A673 (cell line): Measurements from ENCODE around the gene SLFN5. TPM values are rescaled to one million over a fixed set of nuclear protein-coding genes. Genes with fewer than 3 reads are reported as not detected.

Source experiments
- BruUV-seq: library from RNA; stranded (reverse); fragments of 400-500 nt; replicated peaks from 2 replicates; lab custom pipeline; 2021; lab: Mats Ljungman, UMichigan
- CTCF ChIA-PET: fragments of 300-600 bp; sonication (Branson Sonifier 250); formaldehyde crosslinking; loops from one replicate; lab custom pipeline; 2022; ENCODE audit warnings: antibody characterized with exemption; lab: Charles Lee
- POLR2A ChIA-PET: fragments of 300-600 bp; sonication (Branson Sonifier 250); formaldehyde crosslinking; loops from one replicate; lab custom pipeline; 2022; ENCODE audit warnings: antibody characterized with exemption; ENCODE audit not compliant: low non-redundant PET; lab: Charles Lee
- DNase-seq: peaks from one replicate; pipeline ENCODE4 v3.0.0-alpha.2; 2015; ENCODE audit warnings: low spot score
- H3K27ac ChIP-seq: fragments of 200-600 bp; sonication (generic); 2 replicates; pipeline ENCODE4 v1.5.1; 2016; ENCODE audit warnings: mixed run types, low read depth, mild to moderate bottlenecking, mixed read lengths, antibody characterized with exemption, low read length; ENCODE audit not compliant: poor library complexity, severe bottlenecking
- H3K27me3 ChIP-seq: fragments of 200-600 bp; sonication (generic); replicated peaks from 2 replicates; pipeline ENCODE4 v1.6.1; 2017; ENCODE audit warnings: mixed run types, low read depth, mild to moderate bottlenecking, mixed read lengths, antibody characterized with exemption, low read length; ENCODE audit not compliant: insufficient read depth, poor library complexity
- H3K36me3 ChIP-seq: fragments of 200-600 bp; sonication (generic); 2 replicates; pipeline ENCODE4 v1.6.1; 2016; ENCODE audit warnings: mixed run types, mild to moderate bottlenecking, mixed read lengths, antibody characterized with exemption, low read length; ENCODE audit not compliant: insufficient read depth, poor library complexity, severe bottlenecking
- H3K4me1 ChIP-seq: fragments of 200-600 bp; sonication (generic); 2 replicates; pipeline ENCODE4 v1.6.1; 2017; ENCODE audit warnings: mixed run types, mild to moderate bottlenecking, mixed read lengths, antibody characterized with exemption, low read length; ENCODE audit not compliant: insufficient read depth, poor library complexity, severe bottlenecking
- H3K4me3 ChIP-seq: fragments of 200-600 bp; sonication (generic); 2 replicates; pipeline ENCODE4 v1.5.1; 2016; ENCODE audit warnings: low read depth, mixed run types, mild to moderate bottlenecking, mixed read lengths, low read length; ENCODE audit not compliant: poor library complexity, severe bottlenecking
- H3K9me3 ChIP-seq: fragments of 200-600 bp; sonication (generic); 2 replicates; pipeline ENCODE4 v1.6.1; 2016; ENCODE audit warnings: mixed run types, low read depth, mild to moderate bottlenecking, mixed read lengths, antibody characterized with exemption, low read length; ENCODE audit not compliant: poor library complexity, severe bottlenecking
- CTCF ChIP-seq: fragments of 300-800, 200-600 bp; sonication (generic); conservative IDR thresholded peaks from 2 replicates; pipeline ENCODE4 v1.5.1; 2017; ENCODE audit warnings: low read depth, mild to moderate bottlenecking, antibody characterized with exemption, low read length, moderate library complexity, mixed read lengths
- EZH2 ChIP-seq: fragments of 200-600 bp; sonication (generic); IDR thresholded peaks from 2 replicates; pipeline ENCODE4 v1.6.1; 2017; ENCODE audit warnings: borderline replicate concordance, low read depth, mild to moderate bottlenecking, mixed read lengths, antibody characterized with exemption, low read length; ENCODE audit not compliant: poor library complexity, severe bottlenecking
- intact Hi-C: fragments of 100-400 bp; cut with micrococcal nuclease; formaldehyde crosslinking; loops from one replicate; pipeline ENCODE4 v1.10.0; 2022; ENCODE audit not compliant: unreplicated experiment
- total RNA-seq: library from RNA; stranded (reverse); gene quantifications from 2 replicates; pipeline ENCODE4 v1.2.3, GENCODE V29; 2021

The SLFN5 gene
- total RNA-seq, 1 experiment from 2014 or later, result 5.2 TPM

DNA sequence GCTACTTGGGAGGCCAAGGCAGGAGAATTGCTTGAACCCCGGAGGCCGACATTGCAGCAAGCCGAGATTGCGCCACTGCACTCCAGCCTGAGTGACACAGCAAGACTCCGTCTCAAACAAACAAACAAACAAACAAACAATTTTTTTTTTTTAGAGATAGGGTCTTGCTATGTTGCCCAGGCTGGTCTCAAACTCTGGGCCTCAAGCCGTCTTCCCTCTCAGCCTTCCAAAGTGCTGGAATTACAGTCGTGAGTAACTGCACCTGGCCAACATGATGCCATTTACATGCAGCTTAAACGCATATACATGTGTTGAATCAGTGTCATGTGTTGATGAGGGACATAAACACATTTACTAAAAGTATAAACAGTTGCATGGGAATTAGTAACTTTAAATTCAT, 2.0 kb upstream of the SLFN5 start:
- ChIA-PET CTCF (no interaction called here), POLR2A (no interaction called here)
- TF ChIP-seq EZH2 (no peak), CTCF (no peak)
- no peak for DNase-seq
- Histone ChIP-seq H3K27ac (no peak overlapping the region), H3K27me3 (no peaks in the 10 kb centered on the region), H3K36me3 (no peaks in the 10 kb centered on the region), H3K9me3 (no peaks in the 10 kb centered on the region), H3K4me1 (peaks cover 15% of the 10 kb centered on the region), H3K4me3 (no peak overlapping the region)
- intact Hi-C loops, result no loop called here
- no TSS peak for BruUV-seq

GRCh38 chr17:35241520-35241919, 1.4 kb upstream of the SLFN5 start:
- Histone ChIP-seq H3K27me3 (no peaks in the 10 kb centered on the region), H3K9me3 (no peaks in the 10 kb centered on the region), H3K36me3 (no peaks in the 10 kb centered on the region), H3K27ac (no peak overlapping the region), H3K4me3 (peak overlapping the region; percentile 76), H3K4me1 (peaks cover 15% of the 10 kb centered on the region)
- ChIA-PET POLR2A (no interaction called here), CTCF (no interaction called here)
- BruUV-seq, result no TSS peak
- TF ChIP-seq EZH2 (no peak), CTCF (no peak)
- intact Hi-C loops, result no loop called here
- DNase-seq, result no peak

DNA sequence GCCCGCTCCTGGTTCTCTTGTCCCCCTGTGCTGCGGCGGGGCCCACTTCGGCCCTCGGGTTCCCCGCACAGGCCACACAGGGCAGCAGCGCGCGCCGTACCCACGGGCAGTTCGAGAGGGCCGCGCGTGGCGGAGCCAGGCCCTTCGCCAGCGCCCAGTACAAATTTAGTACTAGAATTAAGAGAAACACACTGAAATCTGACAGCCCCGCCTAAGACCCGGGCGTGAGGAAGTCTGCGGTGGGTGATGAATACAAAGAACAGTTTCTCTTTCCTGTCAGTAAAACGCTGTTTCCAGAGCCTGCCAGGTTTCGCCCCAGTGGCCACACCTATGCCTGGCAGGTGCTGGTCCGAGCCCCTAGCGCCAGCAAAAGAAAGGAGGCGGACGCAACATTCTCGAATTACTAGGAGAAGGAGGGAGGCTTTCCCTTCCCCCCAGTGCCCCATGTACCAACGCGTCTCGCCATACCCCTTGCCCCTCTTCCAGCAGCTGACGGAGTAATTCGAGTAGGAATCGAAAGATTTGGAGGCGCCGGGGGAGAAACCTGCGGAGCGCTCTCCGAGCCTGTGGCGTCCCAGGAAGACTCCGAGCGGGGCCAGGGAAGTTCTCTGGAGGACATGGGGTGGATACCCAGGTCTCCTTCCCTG, 591 bp upstream of the SLFN5 start:
- DNase-seq, result no peak
- H3K36me3 ChIP-seq, result no peaks in the 10 kb centered on the region
- ChIA-PET CTCF (no interaction called here), POLR2A (no interaction called here)
- TF ChIP-seq EZH2 (no peak), CTCF (no peak)
- TSS peak; percentile 90 for BruUV-seq
- H3K27me3 ChIP-seq, result no peaks in the 10 kb centered on the region
- H3K4me1 ChIP-seq, result peaks cover 15% of the 10 kb centered on the region
- H3K9me3 ChIP-seq, result no peaks in the 10 kb centered on the region
- H3K4me3 ChIP-seq, result peak overlapping the region; percentile 76
- H3K27ac ChIP-seq, result peak overlapping the region; percentile 74
- intact Hi-C loops, result no loop called here
